Measurements from ENCODE around the gene EIF4E3.

The EIF4E3 gene

DNA sequence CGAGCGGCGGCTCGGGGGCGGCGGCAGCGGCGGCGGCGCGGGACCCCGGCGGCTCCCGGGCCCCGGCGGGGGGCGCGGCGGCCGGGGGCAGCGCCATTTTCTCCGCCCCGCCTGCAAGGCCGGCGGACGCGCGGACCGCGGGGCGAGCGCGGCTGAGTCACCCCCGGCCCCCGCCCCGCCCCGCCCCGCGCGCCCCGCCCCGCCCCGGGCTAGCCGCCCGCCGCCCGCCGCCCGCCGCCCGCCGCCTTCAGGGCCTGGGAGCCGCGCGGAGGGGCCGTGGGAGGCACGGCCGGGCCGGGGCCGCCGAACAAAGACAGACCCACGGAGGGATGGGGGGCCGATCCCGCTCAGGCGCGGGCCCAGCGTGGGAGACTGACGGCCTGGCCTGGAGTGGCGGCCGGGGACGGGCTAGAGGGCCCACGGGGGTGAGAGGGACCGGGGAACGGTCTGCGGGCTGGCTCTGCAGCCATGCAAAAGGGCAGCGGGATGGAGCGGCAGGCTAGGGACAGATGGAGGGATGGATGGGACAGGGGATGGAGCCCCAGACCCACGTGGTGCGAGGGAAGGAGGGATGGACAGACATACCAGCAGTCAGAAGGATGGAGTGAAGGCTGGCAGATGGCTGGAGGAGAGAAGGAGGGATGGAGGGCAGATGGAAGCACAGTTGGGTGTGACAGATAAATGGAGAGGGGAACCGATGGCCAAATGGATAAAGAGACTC, at the start of gene EIF4E3:
TSS of gene EIF4E3 (minus strand) at position 132 of the 721 bp plus-strand sequence. CDS start at position 97, 35 bp downstream.
- no peak for DNase-seq

- no peak for DNase-seq
These were observed 46.7 kb upstream of the EIF4E3 start for GRCh38 chr3:71771884-71772283.

- no peak for DNase-seq
These were observed 45.9 kb upstream of the EIF4E3 start for GRCh38 chr3:71771126-71771525.

DNA sequence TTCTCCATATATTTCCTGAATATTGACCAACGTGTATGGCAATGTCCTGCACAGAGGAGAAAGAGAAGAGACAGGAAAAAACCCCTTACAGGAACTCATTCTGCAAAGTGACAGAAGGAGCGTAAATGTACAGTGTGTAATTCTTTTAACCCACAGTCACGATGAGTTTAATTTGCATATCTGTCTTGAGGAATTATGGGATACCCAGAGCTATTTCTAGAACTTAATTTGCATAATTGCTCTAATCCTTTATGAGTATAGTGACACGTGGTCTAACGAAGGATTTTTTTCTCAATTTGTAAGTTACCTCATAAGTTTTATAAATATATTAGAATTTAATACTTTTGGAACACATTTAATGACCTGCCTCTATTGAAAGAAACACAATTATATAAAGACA, 38.2 kb upstream of the EIF4E3 start:
- no peak for DNase-seq

DNA sequence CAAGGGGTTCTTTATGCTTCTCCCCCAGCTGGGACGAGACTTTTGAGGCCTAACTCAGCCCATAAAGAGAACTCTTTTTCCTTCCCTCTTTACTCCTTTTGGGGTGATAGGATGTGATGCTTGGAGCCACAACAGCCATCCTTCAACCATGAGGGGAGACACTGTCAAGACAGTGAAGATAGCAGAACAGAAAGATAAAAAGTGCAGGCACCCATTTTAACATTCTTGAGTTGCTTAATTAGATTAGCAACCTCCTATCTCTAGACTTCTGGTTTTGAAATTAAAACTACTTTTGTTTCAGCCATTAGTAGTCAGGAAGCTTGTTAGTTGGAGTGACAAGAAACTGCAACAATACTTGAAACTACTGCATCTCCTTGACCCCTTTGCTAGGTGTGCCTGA, 34.9 kb upstream of the EIF4E3 start:
- no peak for DNase-seq

DNA sequence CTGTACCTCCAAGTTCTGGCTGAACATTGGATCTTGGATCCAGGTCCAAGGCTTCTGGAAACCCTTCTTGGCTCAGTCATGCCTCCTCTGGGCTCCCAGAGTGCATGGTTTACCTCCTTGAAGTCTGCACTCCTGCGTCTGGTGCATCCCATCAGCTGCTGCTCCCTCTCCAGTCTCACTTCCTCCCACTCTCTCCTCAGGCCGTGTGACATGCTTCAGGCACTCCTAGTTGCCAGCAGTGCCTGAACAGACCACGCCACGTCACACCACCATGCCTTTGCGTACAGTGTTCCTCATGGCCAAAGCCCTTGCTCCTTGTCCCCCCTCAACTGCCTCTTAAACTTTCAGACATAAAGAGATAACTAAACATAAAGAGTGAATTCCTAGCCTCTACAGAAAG, 34.2 kb upstream of the EIF4E3 start:
- no peak for DNase-seq

GRCh38 chr3:71758091-71758490, 32.9 kb upstream of the EIF4E3 start:
- no peak for DNase-seq

GRCh38 chr3:71754610-71755253, 29.5 kb upstream of the EIF4E3 start:
- DNase-seq = no peak

GRCh38 chr3:71753701-71754609, 28.8 kb upstream of the EIF4E3 start, which contains the start of gene GPR27:
Gene GPR27 (plus strand): TSS chr3:71753855. CDS start chr3:71754050, 195 bp downstream.
- DNase-seq = no peak

DNA sequence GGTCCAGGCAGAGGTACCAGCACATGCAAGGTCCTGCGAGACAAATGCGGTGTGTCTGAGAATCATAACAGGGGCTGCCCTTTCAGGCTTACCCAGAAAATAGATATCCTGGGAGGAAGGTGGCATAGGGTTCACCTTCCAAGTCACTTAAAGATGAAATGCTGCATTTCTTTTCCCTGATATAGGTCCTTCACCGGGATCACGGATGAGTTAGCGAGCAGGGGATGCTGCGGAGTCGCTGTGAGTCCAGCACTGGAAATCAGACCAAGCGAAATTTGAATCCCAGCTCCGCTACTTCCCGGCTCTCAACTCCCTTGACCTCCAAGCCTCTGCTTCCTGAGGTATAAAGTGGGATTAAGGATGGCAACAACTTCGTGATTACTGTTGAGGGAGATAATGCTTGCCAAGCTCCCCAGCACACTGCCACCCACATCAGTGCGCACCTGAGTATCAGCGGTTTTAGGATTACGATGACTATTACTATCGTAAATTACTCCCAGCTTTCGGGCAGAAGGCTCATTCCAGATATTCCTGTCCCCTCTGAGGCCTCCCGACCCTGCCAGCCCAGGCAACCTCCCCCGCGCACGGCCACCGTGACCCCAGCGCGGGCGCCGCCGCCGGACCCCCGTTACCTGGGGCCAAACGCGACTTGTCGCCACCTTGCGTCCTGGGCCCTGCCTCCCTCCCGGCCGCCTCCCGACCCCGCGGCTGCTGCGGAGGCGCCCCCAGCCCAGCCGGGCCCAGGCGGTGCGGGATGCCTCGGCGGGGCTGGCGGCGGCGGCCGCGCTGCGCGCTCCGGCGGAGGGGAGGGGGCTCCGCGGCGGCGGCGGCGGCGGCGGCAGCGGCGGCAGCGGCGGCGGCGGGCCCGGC, 27.9 kb upstream of the EIF4E3 start:
- no peak for DNase-seq

GRCh38 chr3:71751602-71752001, 26.4 kb upstream of the EIF4E3 start:
- no peak for DNase-seq

GRCh38 chr3:71744738-71745137, 19.5 kb upstream of the EIF4E3 start:
- DNase-seq = no peak

DNA sequence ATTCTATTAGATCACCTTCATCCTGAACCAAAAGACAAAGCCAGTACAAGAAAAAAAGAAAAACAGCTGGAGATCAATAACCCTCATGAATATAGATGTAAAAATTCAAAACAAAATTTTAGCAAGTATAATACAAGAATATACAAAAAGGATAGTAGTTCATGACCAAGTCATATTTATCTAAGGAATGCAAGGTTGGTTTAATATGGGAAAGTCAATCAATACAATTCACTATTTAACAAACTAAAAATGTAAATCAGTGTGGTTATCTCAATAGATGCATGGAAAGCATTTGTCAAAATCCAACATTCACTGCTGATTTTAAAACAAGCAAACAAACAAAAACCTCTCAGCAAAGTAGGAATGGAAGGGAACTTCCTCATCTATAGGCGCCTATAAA, 17.4 kb upstream of the EIF4E3 start:
- DNase-seq = no peak

DNA sequence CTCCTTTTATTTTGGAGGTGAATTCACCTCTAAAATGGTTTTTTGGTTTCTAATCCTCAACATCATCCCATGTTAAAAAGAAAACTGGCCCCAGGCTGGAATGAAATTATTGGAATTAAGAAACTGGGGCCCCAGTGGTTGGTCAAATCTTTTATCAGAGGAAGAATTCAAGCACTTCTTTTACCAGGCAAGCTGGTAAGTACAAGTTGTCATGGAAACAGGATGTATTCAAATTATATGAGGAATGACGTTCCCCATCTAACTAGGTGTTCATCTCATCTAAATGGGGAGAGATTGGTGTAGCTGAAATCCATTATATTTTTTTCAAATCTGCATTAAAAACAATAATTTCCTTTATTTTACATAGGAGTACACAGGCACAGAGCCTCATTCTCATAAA, 9.7 kb upstream of the EIF4E3 start:
- no peak for DNase-seq

DNA sequence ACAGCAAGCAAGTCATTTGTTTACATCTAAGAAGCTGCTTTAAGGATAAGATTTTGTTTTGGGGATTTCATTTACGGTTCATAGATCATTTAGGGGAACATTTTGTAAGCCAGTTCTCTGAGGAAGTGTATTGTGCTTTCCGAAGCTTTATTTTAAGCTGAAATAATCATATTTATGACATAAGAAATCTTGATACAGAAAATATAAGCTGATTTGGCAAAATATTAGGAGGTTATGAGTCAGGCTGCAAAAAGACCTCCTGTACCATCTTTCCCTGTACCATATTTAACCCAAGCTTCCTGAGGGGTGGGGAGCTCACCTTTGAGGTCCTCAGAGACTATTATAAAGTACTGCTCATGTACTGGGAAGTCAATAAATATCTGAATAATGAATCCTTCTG, 8.1 kb upstream of the EIF4E3 start:
- no peak for DNase-seq

- no peak for DNase-seq
These were observed 7.4 kb upstream of the EIF4E3 start for GRCh38 chr3:71732637-71733036.

- DNase-seq = no peak
These were observed 3.6 kb upstream of the EIF4E3 start for GRCh38 chr3:71728632-71729342.

DNA sequence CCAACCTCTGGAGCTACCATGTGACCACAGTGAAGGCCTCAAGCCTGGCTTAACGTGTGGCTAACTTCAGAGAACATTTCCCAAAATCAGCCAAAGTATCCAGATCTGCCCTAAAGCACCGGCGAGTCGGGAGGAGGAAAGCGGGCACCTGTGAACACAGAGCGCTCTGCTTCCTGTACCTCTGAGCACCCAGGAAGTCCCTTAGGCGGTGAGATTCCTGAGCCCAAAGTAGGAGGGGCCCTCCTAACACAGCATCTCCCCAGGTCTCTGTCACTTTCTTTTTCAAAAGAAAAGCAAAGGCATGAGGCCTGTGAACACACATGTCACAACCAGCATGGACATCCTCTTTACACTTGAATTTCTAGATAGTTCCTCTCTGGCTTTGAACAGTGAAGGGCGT, 944 bp upstream of the EIF4E3 start:
- no peak for DNase-seq

DNA sequence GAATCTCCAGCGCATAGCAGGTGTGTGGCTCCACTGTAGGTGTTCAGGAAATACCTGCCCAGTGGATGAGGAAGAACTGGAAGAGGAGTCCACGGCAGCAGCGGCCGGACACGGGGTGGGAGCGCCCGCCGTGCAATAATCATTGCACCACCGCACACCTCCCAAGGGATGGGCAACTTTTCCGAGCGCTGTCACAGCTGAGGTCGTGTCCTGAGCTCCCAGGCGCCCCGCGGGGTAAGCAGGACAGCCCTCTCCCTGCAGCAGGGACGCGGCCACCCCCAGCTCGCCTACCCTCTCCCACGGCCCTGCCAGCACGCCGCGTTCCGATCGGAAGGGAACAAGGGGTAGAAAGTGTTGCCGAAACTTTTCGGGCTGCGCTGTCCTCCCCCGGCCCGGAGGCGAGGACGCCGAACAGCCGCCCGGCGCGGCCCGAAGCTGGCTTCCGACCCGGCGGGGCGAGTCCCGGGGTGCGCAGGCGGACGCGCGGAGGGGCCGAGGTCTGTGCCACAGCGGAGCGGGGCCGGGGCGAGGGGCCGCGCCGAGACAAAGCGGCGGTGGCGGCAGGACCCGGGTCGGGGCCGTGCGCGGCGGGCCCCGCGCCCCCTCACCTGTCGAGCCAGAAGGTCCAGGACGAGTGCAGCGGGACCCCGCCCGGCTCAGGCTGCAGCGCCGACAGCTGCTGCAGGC, 475 bp downstream of the EIF4E3 start:
- DNase-seq = no peak

- no peak for DNase-seq
These were observed 1.1 kb downstream of the EIF4E3 start for GRCh38 chr3:71724171-71724453.

GRCh38 chr3:71723452-71724170, 1.6 kb downstream of the EIF4E3 start:
- DNase-seq = no peak
